Posterior cingulate gyrus (tissue), 11 donors: ENCODE measurements around the gene PALS2.
A peak's percentile ranks its signal among the peaks of the same experiment; 100 is the strongest.

Experiments
- DNase-seq, 10 donors: peaks; one replicate each; pipeline versions ENCODE4 v3.0.0 to v3.0.0-alpha.2; 2020 to 2021; ENCODE audit warnings: mixed read lengths in 3 of 10
- intact Hi-C: fragments of 100-400 bp; cut with DNase I; formaldehyde crosslinking; loops from one replicate; pipeline ENCODE4 v1.15.1; 2023

The PALS2 gene

GRCh38 chr7:24582166-24582565 is 8.9 kb downstream of the PALS2 start:
- intact Hi-C loops: no loop called here
- no peak for DNase-seq

GRCh38 chr7:24587853-24588252 is 14.6 kb downstream of the PALS2 start:
- intact Hi-C loops: no loop called here
- DNase-seq: no peak

DNA sequence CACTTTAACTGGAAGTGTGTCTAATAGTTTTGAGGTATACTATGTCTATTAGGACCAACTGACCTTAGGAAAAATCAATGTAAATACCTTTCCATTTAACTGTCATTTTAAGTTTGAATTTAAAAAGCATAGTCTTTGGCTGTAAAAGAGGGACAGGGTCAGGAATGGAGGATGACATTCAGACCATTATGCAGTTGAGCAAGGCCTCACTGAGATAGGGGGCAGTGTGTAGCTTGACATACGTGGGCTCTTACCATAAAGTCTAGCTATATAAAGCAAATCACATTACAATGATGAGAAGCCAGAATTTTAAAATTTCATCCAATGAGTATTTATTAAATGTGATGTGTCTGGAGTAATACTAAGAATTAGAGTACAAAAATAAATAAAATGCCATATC is 17.9 kb downstream of the PALS2 start:
- intact Hi-C loops: no loop called here

DNA sequence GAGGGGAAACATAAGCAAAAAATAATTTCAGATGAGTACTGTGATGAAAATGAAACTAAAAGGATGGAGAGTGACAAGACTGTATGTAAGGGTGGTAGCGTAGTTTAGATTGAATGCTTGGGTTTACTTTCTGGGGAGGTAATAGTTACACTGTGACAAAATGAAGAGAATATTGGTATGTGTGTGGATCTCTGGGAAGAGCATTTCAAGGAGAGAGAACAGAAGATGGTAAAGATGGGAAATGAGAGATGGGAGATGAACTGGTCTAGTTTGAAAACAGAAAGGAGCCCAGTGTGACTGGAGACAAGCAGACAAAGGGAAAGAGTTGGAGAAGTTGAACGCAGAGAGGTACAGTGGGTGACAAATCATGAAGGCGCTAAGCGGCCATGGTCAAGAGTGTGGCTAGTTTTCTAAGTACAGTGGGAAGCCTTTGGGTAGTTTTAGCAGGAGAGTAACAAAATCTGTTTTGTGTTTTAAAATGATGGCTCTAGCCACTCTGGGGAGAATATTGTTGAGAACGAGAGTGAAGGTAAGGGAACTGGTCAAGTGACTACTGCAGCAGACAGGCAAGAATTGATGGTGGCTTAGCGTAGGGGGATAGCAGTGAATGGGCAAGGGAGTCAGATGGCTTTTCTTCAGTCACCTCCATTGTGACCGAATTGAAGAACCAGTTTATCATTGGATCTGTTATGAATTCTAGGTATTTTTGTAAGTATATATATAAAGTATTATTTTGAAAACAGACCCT is 22.6 kb downstream of the PALS2 start:
- DNase-seq: no peak
- intact Hi-C loops: no loop called here

More for the DNA sequence above, 17.9 kb downstream of the PALS2 start:
- no peak for DNase-seq

DNA sequence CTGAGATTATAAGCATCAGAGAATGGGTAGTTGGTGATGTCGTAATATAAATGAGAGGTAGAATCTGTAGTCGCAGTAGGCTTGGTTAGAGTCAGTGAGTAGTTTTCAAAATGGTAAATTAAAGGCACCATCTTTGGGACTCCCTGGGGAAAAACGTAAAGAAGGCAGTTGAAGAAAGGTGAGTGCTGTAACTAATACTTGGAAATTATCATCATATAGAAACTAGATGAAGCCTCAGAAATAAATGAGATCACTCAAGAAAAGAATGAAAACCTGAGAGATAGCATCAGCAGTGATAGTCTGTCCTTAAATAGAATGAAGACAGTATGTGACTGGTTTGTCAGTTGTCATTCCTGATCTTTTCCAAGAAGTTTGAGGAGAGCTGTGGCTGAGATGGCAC is 23.8 kb downstream of the PALS2 start:
- intact Hi-C loops: no loop called here
- DNase-seq: no peak

DNA sequence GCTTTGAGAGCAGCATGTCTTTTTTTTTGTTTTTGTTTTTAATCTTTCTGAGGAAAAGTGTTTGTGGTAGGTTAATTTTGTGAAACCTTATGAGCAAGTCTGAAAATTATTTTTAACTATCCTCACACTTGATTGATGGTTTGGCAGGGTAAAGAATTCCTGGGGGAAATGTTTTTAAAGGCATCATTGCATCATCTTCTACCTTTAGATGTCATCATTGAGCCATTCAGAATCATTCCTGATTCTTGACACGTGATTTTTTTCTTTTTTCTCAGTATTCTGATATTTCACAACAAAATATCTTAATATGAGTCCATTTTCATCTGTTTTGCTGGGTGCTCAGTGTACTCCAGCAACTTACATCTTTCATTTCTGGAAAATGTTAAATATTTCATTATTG is 28.3 kb downstream of the PALS2 start:
- no peak for DNase-seq
- intact Hi-C loops: no loop called here

GRCh38 chr7:24602860-24603456 is 29.7 kb downstream of the PALS2 start:
- intact Hi-C loops: no loop called here
- no peak for DNase-seq

DNA sequence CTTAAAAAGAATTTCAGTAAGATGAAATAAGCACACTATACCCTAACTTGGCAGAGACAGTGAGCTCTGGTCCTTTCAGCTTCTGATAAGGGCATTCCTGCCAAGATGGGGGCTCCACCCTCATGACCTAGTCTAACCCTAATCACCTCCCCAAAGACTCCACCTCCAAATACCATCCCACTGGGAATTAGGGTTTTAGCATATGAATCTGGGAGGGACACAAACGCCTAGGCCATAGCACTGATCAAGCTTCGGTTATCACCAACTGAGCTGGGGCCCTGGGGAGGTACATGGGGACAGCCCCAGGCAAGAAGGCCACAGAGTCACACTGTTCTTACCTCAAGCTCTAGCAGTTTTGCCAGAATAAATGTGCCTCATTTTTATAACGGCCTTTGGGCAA is 31.4 kb downstream of the PALS2 start:
- intact Hi-C loops: no loop called here

GRCh38 chr7:24608504-24608903 is 35.3 kb downstream of the PALS2 start:
- intact Hi-C loops: no loop called here
- DNase-seq: no peak

More for the DNA sequence above, 31.4 kb downstream of the PALS2 start:
- no peak for DNase-seq

DNA sequence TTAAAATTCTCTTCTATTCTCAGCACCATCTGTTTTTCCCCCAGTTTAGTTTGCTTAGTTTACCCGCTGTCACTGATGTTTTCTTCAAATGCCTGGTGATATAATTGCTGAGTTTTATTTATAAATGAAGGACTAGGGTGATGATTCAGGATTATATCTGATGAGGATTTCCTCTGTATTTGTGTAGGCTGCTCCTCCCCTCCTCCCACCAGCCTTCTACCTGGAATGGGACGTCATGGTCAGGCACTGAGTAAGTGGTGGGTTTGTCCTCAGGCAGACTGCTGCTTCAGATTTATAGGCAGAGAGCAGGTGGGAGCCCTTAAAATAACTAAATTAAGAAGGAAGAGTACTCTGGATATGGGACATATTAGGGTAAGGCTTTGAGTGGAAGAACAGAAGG is 35.8 kb downstream of the PALS2 start:
- intact Hi-C loops: no loop called here
- peak in 2 of 10 donors; percentile 5 to 39 for DNase-seq

DNA sequence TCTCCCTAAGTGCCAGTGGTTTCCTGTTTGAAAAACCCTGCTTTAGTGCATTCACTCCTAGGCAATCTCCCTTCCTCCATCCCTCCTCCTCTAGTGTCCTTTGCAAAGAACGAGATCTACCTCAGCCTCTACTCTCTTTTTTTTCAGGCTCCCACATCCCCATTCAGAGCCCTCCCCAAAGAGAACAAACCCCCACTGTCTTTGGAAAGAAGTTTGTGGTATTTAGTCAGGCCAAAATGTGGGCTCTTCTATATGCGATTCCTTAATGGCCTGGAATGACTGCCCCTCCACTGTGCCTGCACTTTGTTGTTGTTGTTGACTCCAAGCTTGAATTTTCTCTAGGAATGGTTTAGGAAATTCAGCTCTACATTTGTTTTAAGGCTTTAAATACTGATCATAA is 36.3 kb downstream of the PALS2 start:
- DNase-seq: no peak
- intact Hi-C loops: no loop called here

DNA sequence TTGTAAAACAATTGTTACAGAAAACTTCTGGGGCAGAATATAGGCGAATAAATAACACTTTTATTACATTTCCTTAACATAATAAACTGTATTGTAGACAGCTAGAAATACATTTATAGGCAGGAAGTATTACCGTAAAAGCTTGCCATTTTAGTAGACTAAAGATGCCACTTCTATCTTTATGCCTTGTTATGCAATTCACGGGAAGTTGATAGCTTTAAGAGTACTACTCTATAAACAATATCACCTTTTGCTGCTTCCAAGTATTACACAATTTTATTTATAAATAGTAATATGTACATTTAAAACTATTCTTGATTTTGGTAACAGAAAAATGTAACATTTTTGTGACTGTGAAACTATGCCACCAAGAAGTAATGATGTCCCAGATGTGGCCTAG is 37.9 kb downstream of the PALS2 start:
- intact Hi-C loops: no loop called here
- no peak for DNase-seq

DNA sequence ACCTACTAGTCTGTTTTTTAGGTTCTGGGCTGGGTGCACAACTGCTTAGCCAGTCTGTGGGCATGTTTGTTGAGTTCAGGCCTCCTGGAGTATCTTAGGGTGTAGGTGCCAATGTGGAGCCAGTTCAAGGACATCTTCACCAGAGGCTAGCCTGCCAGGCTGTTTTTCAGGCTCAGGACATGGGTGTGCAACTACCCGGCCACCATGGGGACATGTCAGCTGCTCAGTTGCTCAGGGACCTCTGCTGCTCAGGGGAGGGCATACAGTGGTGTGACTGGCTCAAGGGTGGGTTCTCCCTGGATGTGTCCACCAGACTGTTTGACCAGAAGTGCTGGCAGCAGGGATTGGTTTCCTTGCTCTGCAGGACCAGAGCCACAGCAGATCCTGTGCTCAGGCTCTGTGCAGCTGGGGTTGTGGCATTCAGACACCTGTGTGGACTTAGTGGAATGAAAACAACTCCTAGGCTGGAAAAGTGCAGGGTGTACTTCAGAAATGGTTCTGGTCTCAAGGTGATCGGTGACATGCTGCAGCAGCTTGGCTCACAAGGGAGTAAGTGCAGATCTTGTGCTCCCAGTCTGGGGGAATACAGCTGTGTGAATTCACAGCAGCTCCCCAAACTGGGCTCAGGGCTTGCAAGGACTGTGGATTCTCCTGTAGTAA is 44.8 kb downstream of the PALS2 start:
- intact Hi-C loops: no loop called here
- DNase-seq: peak in 1 of 10 donors; percentile 45

DNA sequence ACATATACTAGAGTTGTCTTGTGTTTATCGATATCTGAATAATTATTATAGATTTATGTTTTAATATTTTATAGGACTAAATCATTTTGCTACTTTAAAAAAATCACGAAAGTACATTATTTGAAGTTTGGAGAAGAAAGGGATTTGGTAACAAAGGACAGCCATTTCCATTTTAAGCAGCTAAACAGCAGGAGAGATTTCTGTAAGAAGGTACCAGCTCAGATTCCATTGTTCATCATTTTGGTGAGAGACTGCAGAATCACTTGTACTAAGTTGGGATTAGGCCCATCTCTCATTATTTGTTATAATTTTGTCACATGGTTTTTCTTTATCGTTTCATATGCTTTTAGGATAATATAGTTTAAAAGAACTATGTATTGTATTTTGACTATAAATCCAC is 46.7 kb downstream of the PALS2 start:
- intact Hi-C loops: no loop called here
- DNase-seq: no peak

DNA sequence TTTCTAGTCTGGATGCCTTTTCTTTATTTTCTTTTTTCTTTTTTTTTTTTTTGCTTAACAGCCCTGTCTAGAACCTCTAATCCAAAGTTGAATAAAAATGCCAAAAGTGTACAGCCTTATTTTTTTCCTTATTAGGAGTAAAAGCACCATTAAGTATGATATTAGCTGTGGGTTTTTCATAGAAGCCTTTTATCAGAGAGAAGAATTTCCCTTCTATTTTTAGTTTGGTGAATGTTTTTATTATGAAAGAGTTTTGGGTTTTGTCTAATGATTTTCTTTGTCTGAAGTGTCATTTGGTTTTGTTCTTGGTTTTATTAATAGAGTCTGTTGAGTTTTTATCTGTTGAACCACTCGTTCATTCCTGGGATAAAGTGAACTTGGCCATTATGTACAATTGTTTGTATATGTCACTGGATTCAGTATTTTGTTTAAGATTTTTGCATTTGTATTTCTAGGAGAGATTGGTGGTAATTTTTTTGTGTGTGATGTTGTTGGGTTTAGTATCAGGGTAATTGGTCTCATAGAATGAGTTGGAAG is 49.5 kb downstream of the PALS2 start:
- intact Hi-C loops: no loop called here
- DNase-seq: no peak
